ENCODE results near the gene PAQR5.

GRCh38 chr15:69325456-69325971, 26.8 kb downstream of the PAQR5 start:
- TF ChIP-seq POLR2A (IDR thresholded peaks at IDR 0.05; ENCODE audit: low read depth, low read length) (no peak), TAF1 (IDR thresholded peaks at IDR 0.05; ENCODE audit: borderline replicate concordance, low read depth, low read length) (no peak)
